HG03520 (cell line): ENCODE measurements around the gene BBS9.
A peak's percentile ranks its signal among the peaks of the same experiment; 100 is the strongest.
"Not testable (repeated sequence)": the region's sequence is repeated elsewhere in the genome, so short reads cannot be mapped to it uniquely, and the experiment has no call there.

Experiments
- ATAC-seq: cut with Tn5 transposase; IDR thresholded peaks from one replicate; pipeline ENCODE4 v1.9.1; 2021; ENCODE audit warnings: mild to moderate bottlenecking, moderate library complexity; ENCODE audit not compliant: unreplicated experiment

Gene BBS9

GRCh38 chr7:33192695-33193291 is 63.4 kb downstream of the BBS9 start:
- no peak for ATAC-seq

GRCh38 chr7:33193308-33193864 is 64.0 kb downstream of the BBS9 start:
- ATAC-seq = no peak

- no peak for ATAC-seq
Observed at GRCh38 chr7:33195264-33195663, 65.9 kb downstream of the BBS9 start.

- no peak for ATAC-seq
Observed at GRCh38 chr7:33196221-33196620, 66.9 kb downstream of the BBS9 start.

GRCh38 chr7:33200282-33200681 is 70.9 kb downstream of the BBS9 start:
- ATAC-seq = no peak

- no peak for ATAC-seq
Observed at GRCh38 chr7:33201821-33202220, 72.5 kb downstream of the BBS9 start.

- ATAC-seq = no peak
Observed at GRCh38 chr7:33210958-33211357, 81.6 kb downstream of the BBS9 start.

GRCh38 chr7:33212144-33212543 is 82.8 kb downstream of the BBS9 start:
- no peak for ATAC-seq

- no peak for ATAC-seq
Observed at GRCh38 chr7:33215992-33216391, 86.6 kb downstream of the BBS9 start.

- ATAC-seq = no peak
Observed at GRCh38 chr7:33217595-33217994, 88.2 kb downstream of the BBS9 start.

- ATAC-seq = not testable (repeated sequence)
Observed at GRCh38 chr7:33218841-33219535, 89.6 kb downstream of the BBS9 start.

GRCh38 chr7:33220231-33220630 is 90.9 kb downstream of the BBS9 start:
- no peak for ATAC-seq

GRCh38 chr7:33221390-33221789 is 92.0 kb downstream of the BBS9 start:
- no peak for ATAC-seq

- ATAC-seq = no peak
Observed at GRCh38 chr7:33232632-33233145, 103.3 kb downstream of the BBS9 start.

- ATAC-seq = no peak
Observed at GRCh38 chr7:33233659-33234058, 104.3 kb downstream of the BBS9 start.

- peak; percentile 50 for ATAC-seq
Observed at GRCh38 chr7:33237036-33237435, 107.7 kb downstream of the BBS9 start.

GRCh38 chr7:33243319-33243881 is 114.0 kb downstream of the BBS9 start:
- ATAC-seq = no peak

- no peak for ATAC-seq
Observed at GRCh38 chr7:33248671-33249070, 119.3 kb downstream of the BBS9 start.

GRCh38 chr7:33250421-33250871 is 121.1 kb downstream of the BBS9 start:
- no peak for ATAC-seq

- ATAC-seq = no peak
Observed at GRCh38 chr7:33251301-33251700, 121.9 kb downstream of the BBS9 start.

GRCh38 chr7:33258491-33258951 is 129.2 kb downstream of the BBS9 start:
- ATAC-seq = no peak

GRCh38 chr7:33261585-33261984 is 132.2 kb downstream of the BBS9 start:
- peak; percentile 94 for ATAC-seq
